GM21717 (cell line): ENCODE measurements around the gene PTPN2.

ENCODE experiments used
- ATAC-seq: cut with Tn5 transposase; IDR thresholded peaks from one replicate; pipeline ENCODE4 v1.9.1; 2021; ENCODE audit warnings: mild to moderate bottlenecking, moderate library complexity; ENCODE audit not compliant: unreplicated experiment

Gene PTPN2

GRCh38 chr18:12750076-12750714 is 133.8 kb downstream of the PTPN2 start:
- ATAC-seq = no peak

GRCh38 chr18:12749121-12749520 is 134.9 kb downstream of the PTPN2 start:
- no peak for ATAC-seq

GRCh38 chr18:12748671-12749070 is 135.4 kb downstream of the PTPN2 start:
- no peak for ATAC-seq

GRCh38 chr18:12747530-12748315 is 136.3 kb downstream of the PTPN2 start:
- ATAC-seq = no peak

- ATAC-seq = no peak
Observed at GRCh38 chr18:12745095-12745795, 138.8 kb downstream of the PTPN2 start.

- no peak for ATAC-seq
Observed at GRCh38 chr18:12744103-12744502, 139.9 kb downstream of the PTPN2 start.

- no peak for ATAC-seq
Observed at GRCh38 chr18:12742453-12742852, 141.6 kb downstream of the PTPN2 start.
